ENCODE measurements around the gene LGALS9.
"Not testable (repeated sequence)": the region's sequence is repeated elsewhere in the genome, so short reads cannot be mapped to it uniquely, and the experiment has no call there.

LGALS9 gene

GRCh38 chr17:27654654-27655524, 23.9 kb downstream of the LGALS9 start:
- DNase-seq (ENCODE audit: low spot score) = peak; percentile 73

GRCh38 chr17:27655525-27656111, 24.6 kb downstream of the LGALS9 start:
- DNase-seq (ENCODE audit: low spot score) = not testable (repeated sequence)

GRCh38 chr17:27656620-27657019, 25.6 kb downstream of the LGALS9 start:
- not testable (repeated sequence) for DNase-seq (ENCODE audit: low spot score)

GRCh38 chr17:27657620-27658019, 26.6 kb downstream of the LGALS9 start:
- no peak for DNase-seq (ENCODE audit: low spot score)

DNA sequence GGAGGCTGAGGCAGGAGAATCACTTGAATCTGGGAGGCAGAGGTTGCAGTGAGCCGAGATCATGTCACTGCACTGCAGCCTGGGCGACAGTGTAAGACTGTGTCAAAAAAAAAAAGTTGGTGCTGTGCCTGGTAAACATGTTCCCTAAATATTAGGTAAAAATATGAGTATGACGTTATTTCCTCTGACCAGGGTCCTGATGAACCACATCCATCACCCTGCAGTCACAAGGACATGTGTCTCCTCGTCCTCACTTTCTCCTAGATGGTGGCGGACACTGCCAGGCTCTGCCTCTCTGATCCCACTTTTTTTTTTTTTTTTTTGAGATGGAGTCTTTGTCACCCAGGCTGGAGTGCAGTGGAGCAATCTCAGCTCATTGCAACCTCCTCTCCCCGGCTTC, 28.7 kb downstream of the LGALS9 start:
- DNase-seq (ENCODE audit: low spot score) = no peak

GRCh38 chr17:27660436-27660835, 29.4 kb downstream of the LGALS9 start:
- DNase-seq (ENCODE audit: low spot score) = no peak

DNA sequence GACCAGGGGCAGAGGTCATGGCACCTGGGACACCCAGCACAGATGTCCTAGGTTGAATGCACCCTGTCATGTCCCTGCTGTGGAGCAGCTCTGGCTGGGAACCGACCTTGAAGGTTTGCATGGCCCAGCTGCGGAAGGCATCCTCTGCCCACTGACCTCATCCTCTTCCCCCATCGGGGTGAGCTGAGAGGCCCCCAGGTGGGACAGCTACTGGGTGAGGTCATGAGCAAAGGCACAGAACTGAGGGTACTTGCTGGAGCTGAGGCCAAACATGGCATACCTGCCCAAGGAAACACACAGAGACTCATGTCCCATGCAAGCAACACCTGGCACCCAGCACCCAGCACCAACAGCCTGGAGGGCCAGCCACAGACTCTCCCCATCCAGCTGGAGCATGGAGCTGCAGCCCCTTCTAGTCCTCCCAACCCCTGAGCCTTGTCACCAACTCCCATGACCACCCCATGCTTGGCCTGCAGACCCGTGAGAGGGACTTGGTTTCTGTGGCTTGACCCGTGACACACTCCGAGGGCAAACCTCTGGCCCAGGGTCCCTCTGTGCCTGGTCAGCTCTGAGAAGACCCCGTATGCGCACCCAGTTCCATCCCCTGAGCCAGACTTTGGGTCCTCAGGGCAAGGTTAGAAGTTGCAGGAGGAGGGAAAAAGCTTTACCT, 33.1 kb downstream of the LGALS9 start:
- no peak for DNase-seq (ENCODE audit: low spot score)

DNA sequence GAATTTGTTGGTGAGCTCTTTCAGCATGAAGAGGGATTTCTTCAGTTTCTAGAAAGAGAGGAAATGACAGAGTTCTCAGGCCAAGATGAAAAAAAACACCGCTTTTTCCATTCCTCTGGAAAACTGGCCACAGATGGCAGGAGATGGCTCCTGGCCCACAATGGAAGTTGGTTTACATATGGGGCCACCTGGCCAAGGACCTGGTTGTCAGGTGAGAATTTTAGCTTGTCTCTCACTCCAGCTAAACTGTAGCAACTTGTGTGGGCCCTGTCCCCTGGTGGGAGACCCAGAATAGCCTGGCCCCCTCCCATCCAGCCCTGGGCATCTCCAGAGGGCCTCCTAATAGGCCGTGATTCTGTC, 33.6 kb downstream of the LGALS9 start:
- no peak for DNase-seq (ENCODE audit: low spot score)

GRCh38 chr17:27665549-27665948, 34.6 kb downstream of the LGALS9 start:
- DNase-seq (ENCODE audit: low spot score) = no peak

DNA sequence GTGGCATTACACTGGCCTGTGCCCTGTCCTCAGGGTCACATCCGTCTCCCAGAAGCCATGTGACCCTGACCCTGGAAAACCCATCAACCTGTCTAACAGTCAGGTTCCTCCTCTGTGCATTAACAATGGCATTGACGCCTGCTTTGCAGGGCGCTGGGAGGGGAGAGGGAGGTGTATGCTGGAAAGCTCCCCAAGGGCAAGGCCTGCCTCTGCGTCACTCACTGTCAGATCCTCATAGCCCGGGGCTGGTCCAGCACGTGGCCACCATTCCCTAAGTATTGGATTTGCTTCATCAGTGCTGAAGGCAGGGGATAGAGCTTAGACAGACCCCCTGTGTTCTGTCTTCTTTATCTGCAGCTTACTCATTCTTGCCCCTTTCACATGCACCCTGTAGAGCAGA, 35.3 kb downstream of the LGALS9 start:
- DNase-seq (ENCODE audit: low spot score) = not testable (repeated sequence)

- DNase-seq (ENCODE audit: low spot score) = no peak
Observed at GRCh38 chr17:27666831-27667560, 36.0 kb downstream of the LGALS9 start.

GRCh38 chr17:27667656-27668487, 36.9 kb downstream of the LGALS9 start:
- DNase-seq (ENCODE audit: low spot score) = no peak

GRCh38 chr17:27668488-27668823, 37.5 kb downstream of the LGALS9 start:
- DNase-seq (ENCODE audit: low spot score) = no peak

DNA sequence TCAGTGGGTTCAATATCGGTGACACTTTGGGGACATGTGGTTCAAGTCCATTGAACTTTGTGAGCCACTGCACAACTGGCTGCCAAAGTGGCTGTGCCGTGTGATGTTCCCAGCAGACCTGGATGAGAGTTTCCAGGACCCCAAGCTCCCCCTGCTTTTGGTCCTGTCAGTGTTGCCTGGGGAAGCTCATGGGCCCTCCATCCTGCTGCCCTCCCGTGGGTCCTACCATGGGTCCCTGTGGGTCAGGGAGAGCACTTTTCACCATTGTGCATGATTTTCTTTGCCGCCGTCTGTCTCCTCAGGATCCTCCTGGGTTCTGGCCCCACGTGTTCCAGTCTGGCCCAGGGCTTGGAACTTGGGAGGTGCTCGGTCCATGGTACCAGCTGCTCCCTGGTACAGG, 38.1 kb downstream of the LGALS9 start:
- no peak for DNase-seq (ENCODE audit: low spot score)

GRCh38 chr17:27669850-27670249, 38.9 kb downstream of the LGALS9 start:
- no peak for DNase-seq (ENCODE audit: low spot score)

- DNase-seq (ENCODE audit: low spot score) = no peak
Observed at GRCh38 chr17:27670791-27671590, 40.0 kb downstream of the LGALS9 start.

GRCh38 chr17:27671591-27671910, 40.6 kb downstream of the LGALS9 start:
- no peak for DNase-seq (ENCODE audit: low spot score)

GRCh38 chr17:27671977-27672480, 41.0 kb downstream of the LGALS9 start:
- not testable (repeated sequence) for DNase-seq (ENCODE audit: low spot score)

GRCh38 chr17:27674335-27674734, 43.3 kb downstream of the LGALS9 start:
- DNase-seq (ENCODE audit: low spot score) = no peak

DNA sequence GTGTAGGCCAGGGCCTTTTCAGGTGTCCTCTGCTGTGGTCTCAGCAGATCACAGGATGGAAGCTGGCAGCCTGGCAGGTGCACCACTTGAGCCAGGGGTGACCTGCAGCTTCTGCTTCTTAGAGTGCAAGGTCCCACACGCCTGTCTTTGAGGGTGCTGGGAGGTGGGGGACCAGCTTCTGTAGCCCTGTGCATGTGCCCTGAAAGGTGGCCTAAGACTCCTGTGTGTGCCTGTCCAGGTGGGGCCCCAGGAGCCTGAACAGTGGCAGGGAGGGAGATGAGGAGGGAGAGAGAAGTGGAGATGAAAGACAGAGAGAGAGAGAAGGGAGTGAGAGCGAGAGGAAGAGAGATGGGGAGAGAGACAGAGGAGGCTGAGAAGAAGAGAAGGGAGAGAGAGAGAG, 46.2 kb downstream of the LGALS9 start:
- no peak for DNase-seq (ENCODE audit: low spot score)

- DNase-seq (ENCODE audit: low spot score) = not testable (repeated sequence)
Observed at GRCh38 chr17:27686322-27686721, 55.3 kb downstream of the LGALS9 start.

All from Ammon's horn (tissue), 1 donor.